HEK293T (cell line): ENCODE data around the gene TNS3.

Source experiments
- BHLHE40 ChIP-seq: fragments of 450-650 bp; IDR thresholded peaks from 2 replicates; pipeline ENCODE4 v1.6.1; 2016; ENCODE audit warnings: mild to moderate bottlenecking, moderate library complexity, borderline replicate concordance
- FOXK2 ChIP-seq: fragments of 450-650 bp; IDR thresholded peaks from 2 replicates; pipeline ENCODE4 v1.6.1; 2016; ENCODE audit warnings: mild to moderate bottlenecking
- FOXM1 ChIP-seq: fragments of 450-650 bp; IDR thresholded peaks from 2 replicates; pipeline ENCODE4 v1.6.1; 2017; ENCODE audit warnings: mild to moderate bottlenecking, borderline replicate concordance
- HDGF ChIP-seq: fragments of 450-650 bp; IDR thresholded peaks from 2 replicates; pipeline ENCODE4 v1.6.1; 2017; ENCODE audit warnings: antibody characterized with exemption, borderline replicate concordance
- NFRKB ChIP-seq: fragments of 450-650 bp; IDR thresholded peaks from 2 replicates; pipeline ENCODE4 v1.6.1; 2016; ENCODE audit warnings: mild to moderate bottlenecking, moderate library complexity
- SUZ12 ChIP-seq: fragments of 450-650 bp; IDR thresholded peaks from 2 replicates; pipeline ENCODE4 v1.6.1; 2016; ENCODE audit warnings: mild to moderate bottlenecking
- TARDBP ChIP-seq: fragments of 450-650 bp; IDR thresholded peaks from 2 replicates; pipeline ENCODE4 v1.6.1; 2016
- ZNF384 ChIP-seq: fragments of 450-650 bp; IDR thresholded peaks from 2 replicates; pipeline ENCODE4 v1.6.1; 2016
- TF ChIP-seq, protein P1 (sequence below): fragments of 450-650 bp; IDR thresholded peaks from 2 replicates; pipeline ENCODE4 v1.6.1; 2016

- TF ChIP-seq BHLHE40 (no peak), FOXM1 (no peak), TARDBP (no peak), HDGF (no peak), FOXK2 (no peak), NFRKB (no peak), SUZ12 (no peak), ZNF384 (no peak)
- TF ChIP-seq, protein P1, sequence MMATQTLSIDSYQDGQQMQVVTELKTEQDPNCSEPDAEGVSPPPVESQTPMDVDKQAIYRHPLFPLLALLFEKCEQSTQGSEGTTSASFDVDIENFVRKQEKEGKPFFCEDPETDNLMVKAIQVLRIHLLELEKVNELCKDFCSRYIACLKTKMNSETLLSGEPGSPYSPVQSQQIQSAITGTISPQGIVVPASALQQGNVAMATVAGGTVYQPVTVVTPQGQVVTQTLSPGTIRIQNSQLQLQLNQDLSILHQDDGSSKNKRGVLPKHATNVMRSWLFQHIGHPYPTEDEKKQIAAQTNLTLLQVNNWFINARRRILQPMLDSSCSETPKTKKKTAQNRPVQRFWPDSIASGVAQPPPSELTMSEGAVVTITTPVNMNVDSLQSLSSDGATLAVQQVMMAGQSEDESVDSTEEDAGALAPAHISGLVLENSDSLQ: no peak
Observed at GRCh38 chr7:47325337-47325736, 256.6 kb downstream of the TNS3 start.
